K562 (cell line): Measurements from ENCODE around the gene TM7SF3. TPM values are rescaled to one million over a fixed set of nuclear protein-coding genes. Genes with fewer than 3 reads are reported as not detected.

Experiments used
- ARNT ChIP-seq, 2 experiments: fragments of 450-650 bp; IDR thresholded peaks; 2 replicates each; pipeline ENCODE4 v1.6.1; 2016; ENCODE audit warnings: mild to moderate bottlenecking in 1 of 2
- COPS2 ChIP-seq: fragments of 450-650 bp; conservative IDR thresholded peaks from 2 replicates; pipeline ENCODE4 v1.6.1; 2016; ENCODE audit warnings: mild to moderate bottlenecking, moderate library complexity
- FUS ChIP-seq: fragments of 200-400 bp; formaldehyde crosslinking; optimal IDR thresholded peaks from 2 replicates; pipeline ENCODE3; 2017; ENCODE audit warnings: low read depth, low read length
- HCFC1 ChIP-seq: IDR thresholded peaks from 2 replicates; pipeline ENCODE4 v1.6.1; 2012; ENCODE audit warnings: low read depth, low read length, improper control_type of control experiment
- HNRNPL ChIP-seq: fragments of 200-400 bp; formaldehyde crosslinking; IDR thresholded peaks from 2 replicates; pipeline ENCODE4 v1.6.1; 2017; ENCODE audit warnings: low read depth, mild to moderate bottlenecking, low read length
- KAT8 ChIP-seq: fragments of 450-650 bp; IDR thresholded peaks from 2 replicates; pipeline ENCODE4 v1.6.1; 2016; ENCODE audit warnings: low read depth, mild to moderate bottlenecking
- KDM4B ChIP-seq, 2 experiments: fragments of 450-650 bp in 1 of 2; sonication (generic) in 1 of 2; IDR thresholded peaks; 2 replicates each; pipeline ENCODE4 v1.6.1; 2016 to 2017; ENCODE audit warnings: borderline replicate concordance in 2 of 2, antibody characterized with exemption in 1 of 2, low read depth in 1 of 2, mild to moderate bottlenecking in 1 of 2
- MAFK ChIP-seq: IDR thresholded peaks from 2 replicates; pipeline ENCODE4 v1.6.1; 2011; ENCODE audit warnings: low read length, improper control_type of control experiment
- NCOA1 ChIP-seq: fragments of 450-650 bp; IDR thresholded peaks from 2 replicates; pipeline ENCODE4 v1.6.1; 2016; ENCODE audit warnings: low read depth
- NFRKB ChIP-seq: fragments of 450-650 bp; IDR thresholded peaks from 2 replicates; pipeline ENCODE4 v1.6.1; 2016; ENCODE audit warnings: low read depth
- PCBP2 ChIP-seq: fragments of 200-400 bp; formaldehyde crosslinking; IDR thresholded peaks from 2 replicates; pipeline ENCODE4 v1.6.1; 2018; ENCODE audit warnings: low read length, low read depth, mild to moderate bottlenecking, moderate library complexity; ENCODE audit not compliant: poor library complexity, severe bottlenecking
- PHF20 ChIP-seq: fragments of 450-650 bp; IDR thresholded peaks from 2 replicates; pipeline ENCODE4 v1.6.1; 2018; ENCODE audit not compliant: partially characterized antibody
- SNRNP70 ChIP-seq: fragments of 200-400 bp; formaldehyde crosslinking; optimal IDR thresholded peaks from 2 replicates; pipeline ENCODE3; 2017; ENCODE audit warnings: low read depth, low read length
- SREBF2 ChIP-seq: sonication (generic); formaldehyde crosslinking; IDR thresholded peaks from 2 replicates; pipeline ENCODE4 v1.4.0; 2020; ENCODE audit warnings: mild to moderate bottlenecking, missing genetic modification reagents
- STAT5A ChIP-seq: IDR thresholded peaks from 2 replicates; pipeline ENCODE4 v1.6.1; 2012; ENCODE audit warnings: low read length, inconsistent platforms, borderline replicate concordance
- WHSC1 ChIP-seq: IDR thresholded peaks from one replicate; pipeline ENCODE4 v1.6.1; 2012; ENCODE audit warnings: low read length, control low read depth, inconsistent platforms
- YBX1 ChIP-seq: fragments of 450-650 bp; IDR thresholded peaks from 2 replicates; pipeline ENCODE4 v1.7.1; 2016; ENCODE audit warnings: mild to moderate bottlenecking
- ZNF699 ChIP-seq: fragments of 250-450 bp; sonication (Bioruptor Pico); IDR thresholded peaks from 2 replicates; pipeline ENCODE4 v1.8.0; 2021; ENCODE audit warnings: mild to moderate bottlenecking, moderate library complexity; ENCODE audit not compliant: insufficient replicate concordance
- ZNF766 ChIP-seq: fragments of 200-800 bp; sonication (Bioruptor generic); conservative IDR thresholded peaks from 2 replicates; pipeline ENCODE4 v1.6.1; 2016; ENCODE audit warnings: missing genetic modification characterization, missing compliant biosample characterization
- polyA plus RNA-seq, 8 experiments: library from polyadenylated mRNA; depleted of rRNA in 4 of 8; stranded (reverse) in 5 of 8; unstranded in 3 of 8; fragments of >200 nt; fragmentation: Nextera tagmentation in 2 of 8; fragmentation: Illumina TruSeq in 1 of 8; extraction: Ambion mirVana in 2 of 8; extraction: Trizol in 1 of 8; gene quantifications; 2 replicates each; pipeline versions ENCODE4 v1.2.1 to v1.2.3, GENCODE V29; 2011 to 2014; ENCODE audit warnings: inconsistent platforms in 1 of 8, missing spikeins in 1 of 8
- total RNA-seq, 7 experiments: library from RNA; depleted of rRNA in 6 of 7; stranded (reverse); fragments of >200 nt in 6 of 7; fragmentation: Illumina TruSeq in 2 of 7; extraction: Trizol in 2 of 7; gene quantifications; 2 replicates each; pipeline versions ENCODE4 v1.2.1 to v1.2.3, GENCODE V29; 2011 to 2021; ENCODE audit warnings: low replicate concordance in 1 of 7
- TF ChIP-seq, protein P1 (sequence below): fragments of 250-450 bp; sonication (Bioruptor Pico); IDR thresholded peaks from 2 replicates; pipeline ENCODE4 v1.4.0; 2020; ENCODE audit warnings: mild to moderate bottlenecking
- TF ChIP-seq, protein P2 (sequence below): fragments of 450-650 bp; IDR thresholded peaks from one replicate; pipeline ENCODE4 v1.6.1; 2018; ENCODE audit warnings: mild to moderate bottlenecking, moderate library complexity; ENCODE audit not compliant: partially characterized antibody
- TF ChIP-seq, protein P3 (sequence below): sonication (generic); IDR thresholded peaks from 2 replicates; pipeline ENCODE4 v1.6.1; 2016
- TF ChIP-seq, protein P4 (sequence below), 2 experiments: IDR thresholded peaks in 1 of 2; conservative IDR thresholded peaks in 1 of 2; 2 replicates each; pipeline ENCODE4 v1.6.1; 2016; ENCODE audit warnings: low read depth in 2 of 2, mild to moderate bottlenecking in 1 of 2, missing compliant biosample characterization in 1 of 2, missing genetic modification characterization in 1 of 2, moderate library complexity in 1 of 2

TM7SF3 gene
- total and polyA plus RNA-seq, 9 of the 15 experiments (the other 6 are each of a cell fraction or from before 2014, with no cell fraction given): 9.3 to 90.4 (median 24.8) TPM

DNA sequence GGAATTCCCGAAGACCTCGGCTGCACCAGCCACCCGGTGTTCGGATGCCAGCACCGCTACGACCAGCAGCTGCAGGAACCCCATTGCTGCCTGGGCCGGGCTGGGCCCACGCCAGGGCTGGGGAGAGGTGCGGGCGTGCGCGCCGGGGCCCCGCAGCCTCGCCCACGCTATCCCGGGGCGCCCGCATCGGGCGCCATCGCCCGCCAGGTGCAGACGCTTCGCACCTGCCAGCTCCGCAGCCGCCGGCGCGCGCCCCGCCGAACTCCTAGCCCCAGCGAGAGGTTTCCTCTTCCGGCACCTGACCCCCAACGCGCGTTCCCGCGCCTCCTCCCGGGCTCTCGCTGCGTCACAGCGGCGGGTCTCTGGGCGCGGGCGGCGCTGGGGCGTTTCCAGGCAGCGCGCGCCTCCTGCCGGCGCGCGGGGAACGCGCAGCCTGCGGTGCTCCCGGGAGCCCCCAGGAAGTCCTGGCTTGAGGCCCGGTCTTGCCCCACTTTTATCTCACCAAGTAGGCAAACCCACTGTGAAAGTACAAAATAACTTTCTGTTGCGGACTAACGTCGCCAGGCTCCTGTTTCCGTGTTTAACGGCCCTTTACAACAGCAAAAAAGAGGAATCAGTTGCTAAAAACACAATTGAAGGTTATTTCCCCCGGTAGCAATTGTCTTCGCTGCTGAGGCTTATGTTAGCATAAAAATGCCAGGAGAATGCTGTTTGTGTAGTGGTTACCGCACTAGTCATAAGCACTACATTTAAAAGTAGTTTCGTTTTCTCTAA lies at the start of gene TM7SF3 (continued):
- peak; percentile 70; the same call in 1 of the 2 replicates for TF ChIP-seq HNRNPL
- TF ChIP-seq FUS: peak; percentile 78
- TF ChIP-seq SREBF2: no peak
- TF ChIP-seq, protein P1, sequence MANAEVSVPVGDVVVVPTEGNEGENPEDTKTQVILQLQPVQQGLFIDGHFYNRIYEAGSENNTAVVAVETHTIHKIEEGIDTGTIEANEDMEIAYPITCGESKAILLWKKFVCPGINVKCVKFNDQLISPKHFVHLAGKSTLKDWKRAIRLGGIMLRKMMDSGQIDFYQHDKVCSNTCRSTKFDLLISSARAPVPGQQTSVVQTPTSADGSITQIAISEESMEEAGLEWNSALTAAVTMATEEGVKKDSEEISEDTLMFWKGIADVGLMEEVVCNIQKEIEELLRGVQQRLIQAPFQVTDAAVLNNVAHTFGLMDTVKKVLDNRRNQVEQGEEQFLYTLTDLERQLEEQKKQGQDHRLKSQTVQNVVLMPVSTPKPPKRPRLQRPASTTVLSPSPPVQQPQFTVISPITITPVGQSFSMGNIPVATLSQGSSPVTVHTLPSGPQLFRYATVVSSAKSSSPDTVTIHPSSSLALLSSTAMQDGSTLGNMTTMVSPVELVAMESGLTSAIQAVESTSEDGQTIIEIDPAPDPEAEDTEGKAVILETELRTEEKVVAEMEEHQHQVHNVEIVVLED (CRISPR knock-in tag): no peak
- TF ChIP-seq, protein P2, sequence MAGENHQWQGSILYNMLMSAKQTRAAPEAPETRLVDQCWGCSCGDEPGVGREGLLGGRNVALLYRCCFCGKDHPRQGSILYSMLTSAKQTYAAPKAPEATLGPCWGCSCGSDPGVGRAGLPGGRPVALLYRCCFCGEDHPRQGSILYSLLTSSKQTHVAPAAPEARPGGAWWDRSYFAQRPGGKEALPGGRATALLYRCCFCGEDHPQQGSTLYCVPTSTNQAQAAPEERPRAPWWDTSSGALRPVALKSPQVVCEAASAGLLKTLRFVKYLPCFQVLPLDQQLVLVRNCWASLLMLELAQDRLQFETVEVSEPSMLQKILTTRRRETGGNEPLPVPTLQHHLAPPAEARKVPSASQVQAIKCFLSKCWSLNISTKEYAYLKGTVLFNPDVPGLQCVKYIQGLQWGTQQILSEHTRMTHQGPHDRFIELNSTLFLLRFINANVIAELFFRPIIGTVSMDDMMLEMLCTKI: no peak
- TF ChIP-seq ZNF699: no peak
- no peak for TF ChIP-seq COPS2
- TF ChIP-seq NCOA1: no peak
- no peak for TF ChIP-seq PCBP2
- TF ChIP-seq NFRKB: no peak
- TF ChIP-seq WHSC1: no peak
- TF ChIP-seq STAT5A: no peak; the same call in 1 of the 2 replicates
- TF ChIP-seq MAFK: no peak
- TF ChIP-seq PHF20: no peak
- TF ChIP-seq SNRNP70: no peak
- peak; percentile 88 for TF ChIP-seq ZNF766 (CRISPR knock-in tag)
- TF ChIP-seq, protein P3, sequence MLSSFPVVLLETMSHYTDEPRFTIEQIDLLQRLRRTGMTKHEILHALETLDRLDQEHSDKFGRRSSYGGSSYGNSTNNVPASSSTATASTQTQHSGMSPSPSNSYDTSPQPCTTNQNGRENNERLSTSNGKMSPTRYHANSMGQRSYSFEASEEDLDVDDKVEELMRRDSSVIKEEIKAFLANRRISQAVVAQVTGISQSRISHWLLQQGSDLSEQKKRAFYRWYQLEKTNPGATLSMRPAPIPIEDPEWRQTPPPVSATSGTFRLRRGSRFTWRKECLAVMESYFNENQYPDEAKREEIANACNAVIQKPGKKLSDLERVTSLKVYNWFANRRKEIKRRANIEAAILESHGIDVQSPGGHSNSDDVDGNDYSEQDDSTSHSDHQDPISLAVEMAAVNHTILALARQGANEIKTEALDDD: no peak
- TF ChIP-seq, protein P4, sequence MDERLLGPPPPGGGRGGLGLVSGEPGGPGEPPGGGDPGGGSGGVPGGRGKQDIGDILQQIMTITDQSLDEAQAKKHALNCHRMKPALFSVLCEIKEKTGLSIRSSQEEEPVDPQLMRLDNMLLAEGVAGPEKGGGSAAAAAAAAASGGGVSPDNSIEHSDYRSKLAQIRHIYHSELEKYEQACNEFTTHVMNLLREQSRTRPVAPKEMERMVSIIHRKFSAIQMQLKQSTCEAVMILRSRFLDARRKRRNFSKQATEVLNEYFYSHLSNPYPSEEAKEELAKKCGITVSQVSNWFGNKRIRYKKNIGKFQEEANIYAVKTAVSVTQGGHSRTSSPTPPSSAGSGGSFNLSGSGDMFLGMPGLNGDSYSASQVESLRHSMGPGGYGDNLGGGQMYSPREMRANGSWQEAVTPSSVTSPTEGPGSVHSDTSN (CRISPR knock-in tag; IDR thresholded peaks at IDR 0.05; ENCODE audit: low read depth): no peak
- TF ChIP-seq, protein P4 (tag; conservative IDR thresholded peaks at IDR 0.05; ENCODE audit: low read depth): no peak
- 0 out of 2 replicates have a peak, but pooled peaks have one; percentile 39 for TF ChIP-seq HCFC1
- no peak for TF ChIP-seq YBX1
- no peak for TF ChIP-seq KAT8
- no peak for TF ChIP-seq ARNT (IDR thresholded peaks at IDR 0.05)
- no peak for TF ChIP-seq KDM4B (IDR thresholded peaks at IDR 0.05; ENCODE audit: borderline replicate concordance in 2 of 2, low read depth in 1 of 2)
